IPS DF 4.7 (cell line): Measurements from ENCODE around the gene RBMS1.

Experiments
- DNase-seq: peaks from one replicate; pipeline ENCODE4 v3.0.0-alpha.2; 2013; ENCODE audit warnings: low spot score; ENCODE audit errors: extremely low read depth

The RBMS1 gene

GRCh38 chr2:160493227-160494028, at the start of gene RBMS1:
Gene RBMS1 (minus strand): TSS chr2:160493807. CDS start chr2:160493363, 444 bp downstream.
- DNase-seq, result no peak

- DNase-seq, result no peak
Measured at GRCh38 chr2:160541745-160542144, 48.1 kb upstream of the RBMS1 start.

GRCh38 chr2:160538559-160539355, 45.1 kb upstream of the RBMS1 start:
- DNase-seq, result no peak

- DNase-seq, result no peak
Measured at GRCh38 chr2:160538115-160538514, 44.5 kb upstream of the RBMS1 start.

GRCh38 chr2:160534996-160535395, 41.4 kb upstream of the RBMS1 start:
- no peak for DNase-seq

GRCh38 chr2:160534249-160534648, 40.6 kb upstream of the RBMS1 start:
- no peak for DNase-seq

- DNase-seq, result no peak
Measured at GRCh38 chr2:160533482-160533881, 39.9 kb upstream of the RBMS1 start.

- DNase-seq, result no peak
Measured at GRCh38 chr2:160532388-160532787, 38.8 kb upstream of the RBMS1 start.

GRCh38 chr2:160522951-160523710, 29.5 kb upstream of the RBMS1 start:
- DNase-seq, result no peak

GRCh38 chr2:160517731-160518130, 24.1 kb upstream of the RBMS1 start:
- DNase-seq, result no peak

- no peak for DNase-seq
Measured at GRCh38 chr2:160516547-160517365, 23.1 kb upstream of the RBMS1 start.

- DNase-seq, result no peak
Measured at GRCh38 chr2:160515120-160515519, 21.5 kb upstream of the RBMS1 start.

GRCh38 chr2:160513120-160513519, 19.5 kb upstream of the RBMS1 start:
- no peak for DNase-seq

- no peak for DNase-seq
Measured at GRCh38 chr2:160512491-160512890, 18.9 kb upstream of the RBMS1 start.

- no peak for DNase-seq
Measured at GRCh38 chr2:160510617-160511016, 17.0 kb upstream of the RBMS1 start.

GRCh38 chr2:160509016-160509415, 15.4 kb upstream of the RBMS1 start:
- DNase-seq, result no peak

- DNase-seq, result no peak
Measured at GRCh38 chr2:160507464-160507863, 13.9 kb upstream of the RBMS1 start.

- no peak for DNase-seq
Measured at GRCh38 chr2:160507046-160507407, 13.4 kb upstream of the RBMS1 start.

- DNase-seq, result no peak
Measured at GRCh38 chr2:160506371-160507045, 12.9 kb upstream of the RBMS1 start.

- DNase-seq, result no peak
Measured at GRCh38 chr2:160505256-160505655, 11.6 kb upstream of the RBMS1 start.
